ENCODE results near the gene ELL2.

DNA sequence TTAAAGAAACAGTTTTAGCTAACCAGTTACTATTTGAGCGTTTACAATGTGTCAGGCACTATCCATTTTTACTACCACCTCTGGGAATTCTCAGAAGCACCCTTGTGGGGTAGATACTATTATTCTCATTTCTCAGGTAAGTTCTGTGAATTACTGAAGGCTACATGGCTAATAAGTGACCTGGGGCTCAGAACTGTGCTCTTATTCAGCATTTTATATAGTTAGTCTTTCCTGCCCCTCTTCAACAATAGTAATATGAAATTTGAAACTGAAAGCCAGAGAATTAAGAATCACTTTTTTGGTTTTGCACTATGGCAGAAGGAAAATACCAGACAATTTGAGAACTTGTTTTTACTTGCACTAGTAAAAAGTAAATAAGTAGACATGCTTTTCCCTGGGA is 11.8 kb downstream of the ELL2 start:
- TF ChIP-seq, protein P1, sequence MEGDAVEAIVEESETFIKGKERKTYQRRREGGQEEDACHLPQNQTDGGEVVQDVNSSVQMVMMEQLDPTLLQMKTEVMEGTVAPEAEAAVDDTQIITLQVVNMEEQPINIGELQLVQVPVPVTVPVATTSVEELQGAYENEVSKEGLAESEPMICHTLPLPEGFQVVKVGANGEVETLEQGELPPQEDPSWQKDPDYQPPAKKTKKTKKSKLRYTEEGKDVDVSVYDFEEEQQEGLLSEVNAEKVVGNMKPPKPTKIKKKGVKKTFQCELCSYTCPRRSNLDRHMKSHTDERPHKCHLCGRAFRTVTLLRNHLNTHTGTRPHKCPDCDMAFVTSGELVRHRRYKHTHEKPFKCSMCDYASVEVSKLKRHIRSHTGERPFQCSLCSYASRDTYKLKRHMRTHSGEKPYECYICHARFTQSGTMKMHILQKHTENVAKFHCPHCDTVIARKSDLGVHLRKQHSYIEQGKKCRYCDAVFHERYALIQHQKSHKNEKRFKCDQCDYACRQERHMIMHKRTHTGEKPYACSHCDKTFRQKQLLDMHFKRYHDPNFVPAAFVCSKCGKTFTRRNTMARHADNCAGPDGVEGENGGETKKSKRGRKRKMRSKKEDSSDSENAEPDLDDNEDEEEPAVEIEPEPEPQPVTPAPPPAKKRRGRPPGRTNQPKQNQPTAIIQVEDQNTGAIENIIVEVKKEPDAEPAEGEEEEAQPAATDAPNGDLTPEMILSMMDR (IDR thresholded peaks at IDR 0.05): no peak
- TF ChIP-seq ZFX (IDR thresholded peaks at IDR 0.05; ENCODE audit: borderline replicate concordance): no peak

Data from 22Rv1 (cell line).